GM13977 (cell line): ENCODE measurements around the gene TCEA2.

Source experiments
- DNase-seq: peaks from one replicate; pipeline ENCODE4 v3.0.0; 2012; ENCODE audit warnings: low spot score
- CTCF ChIP-seq: IDR thresholded peaks from 2 replicates; pipeline ENCODE4 v1.5.1; 2012; ENCODE audit warnings: mild to moderate bottlenecking, control low read depth; ENCODE audit not compliant: insufficient read depth; ENCODE audit errors: extremely low read depth, missing control alignments
- in situ Hi-C: fragments of 300-500 bp; cut with MboI; formaldehyde crosslinking; loops from one replicate; pipeline ENCODE4 v1.12.0; 2022; ENCODE audit warnings: low sequenced_read_pairs, low pct_unique_long_range_greater_than_20kb, mixed read lengths, inconsistent platforms; ENCODE audit not compliant: unreplicated experiment

Gene TCEA2

GRCh38 chr20:64049878-64050260 is 13.1 kb upstream of the TCEA2 start:
- DNase-seq, result no peak
- TF ChIP-seq CTCF, result no peak
- in situ Hi-C loops, result no loop called here

GRCh38 chr20:64050261-64051032 is 12.6 kb upstream of the TCEA2 start:
- in situ Hi-C loops, result no loop called here
- DNase-seq, result no peak
- peak; percentile 14 for TF ChIP-seq CTCF

- in situ Hi-C loops, result no loop called here
- TF ChIP-seq CTCF, result no peak
- no peak for DNase-seq
Measured at GRCh38 chr20:64051033-64051452, 12.0 kb upstream of the TCEA2 start.

GRCh38 chr20:64051561-64052325 is 11.3 kb upstream of the TCEA2 start:
- in situ Hi-C loops, result no loop called here
- TF ChIP-seq CTCF, result no peak

GRCh38 chr20:64052326-64052722 is 10.7 kb upstream of the TCEA2 start:
- in situ Hi-C loops, result no loop called here
- no peak for TF ChIP-seq CTCF
- no peak for DNase-seq

More at GRCh38 chr20:64051561-64052325, 11.3 kb upstream of the TCEA2 start:
- no peak for DNase-seq

- DNase-seq, result no peak
- TF ChIP-seq CTCF, result no peak
- in situ Hi-C loops, result no loop called here
Measured at GRCh38 chr20:64052987-64053840, 9.8 kb upstream of the TCEA2 start.
